SK-N-SH treated with all-trans-retinoic acid at 6 μM for 48 hours (cell line): ENCODE results near the gene A2M.

Source experiments
- TOX ChIP-seq: fragments of 250-450 bp; sonication (Bioruptor Pico); IDR thresholded peaks from 2 replicates; pipeline ENCODE4 v1.8.0; 2021; ENCODE audit warnings: mild to moderate bottlenecking, moderate library complexity, borderline replicate concordance
- ZNF70 ChIP-seq: fragments of 450-650 bp; formaldehyde crosslinking; IDR thresholded peaks from 2 replicates; pipeline ENCODE4 v1.5.0; 2020; ENCODE audit warnings: mild to moderate bottlenecking, moderate library complexity
- TF ChIP-seq, protein P1 (sequence below): fragments of 250-450 bp; sonication (Bioruptor Pico); IDR thresholded peaks from 2 replicates; pipeline ENCODE4 v1.8.0; 2020; ENCODE audit warnings: mild to moderate bottlenecking, moderate library complexity, borderline replicate concordance
- TF ChIP-seq, protein P2 (sequence below): fragments of 250-450 bp; sonication (Bioruptor Pico); IDR thresholded peaks from 2 replicates; pipeline ENCODE4 v1.5.1; 2021; ENCODE audit warnings: mild to moderate bottlenecking, moderate library complexity

DNA sequence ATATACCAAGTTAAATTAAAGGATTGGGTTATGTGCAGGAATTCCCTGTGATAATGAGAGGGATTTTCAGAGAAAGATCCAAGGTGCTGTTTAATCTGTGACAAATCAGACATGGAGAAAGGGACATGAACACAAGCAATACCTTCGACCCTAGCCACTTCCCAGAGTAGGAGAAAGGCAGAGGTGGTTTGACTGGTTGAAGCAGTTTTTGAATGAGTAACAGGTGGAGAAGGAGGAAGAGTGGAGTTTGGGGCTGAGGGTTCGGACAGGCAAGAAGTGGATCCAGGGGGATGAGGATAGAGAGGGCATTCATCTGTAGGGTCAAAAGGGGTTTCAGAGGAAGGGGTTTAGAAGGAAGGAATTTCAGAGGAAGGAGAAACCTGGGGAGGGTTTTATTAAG, 27.4 kb upstream of the A2M start:
- TF ChIP-seq, protein P1, sequence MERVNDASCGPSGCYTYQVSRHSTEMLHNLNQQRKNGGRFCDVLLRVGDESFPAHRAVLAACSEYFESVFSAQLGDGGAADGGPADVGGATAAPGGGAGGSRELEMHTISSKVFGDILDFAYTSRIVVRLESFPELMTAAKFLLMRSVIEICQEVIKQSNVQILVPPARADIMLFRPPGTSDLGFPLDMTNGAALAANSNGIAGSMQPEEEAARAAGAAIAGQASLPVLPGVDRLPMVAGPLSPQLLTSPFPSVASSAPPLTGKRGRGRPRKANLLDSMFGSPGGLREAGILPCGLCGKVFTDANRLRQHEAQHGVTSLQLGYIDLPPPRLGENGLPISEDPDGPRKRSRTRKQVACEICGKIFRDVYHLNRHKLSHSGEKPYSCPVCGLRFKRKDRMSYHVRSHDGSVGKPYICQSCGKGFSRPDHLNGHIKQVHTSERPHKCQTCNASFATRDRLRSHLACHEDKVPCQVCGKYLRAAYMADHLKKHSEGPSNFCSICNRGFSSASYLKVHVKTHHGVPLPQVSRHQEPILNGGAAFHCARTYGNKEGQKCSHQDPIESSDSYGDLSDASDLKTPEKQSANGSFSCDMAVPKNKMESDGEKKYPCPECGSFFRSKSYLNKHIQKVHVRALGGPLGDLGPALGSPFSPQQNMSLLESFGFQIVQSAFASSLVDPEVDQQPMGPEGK (CRISPR knock-in tag) = no peak
- TF ChIP-seq ZNF70 (CRISPR knock-in tag) (no peak), TOX (CRISPR knock-in tag) (no peak)
- TF ChIP-seq, protein P2, sequence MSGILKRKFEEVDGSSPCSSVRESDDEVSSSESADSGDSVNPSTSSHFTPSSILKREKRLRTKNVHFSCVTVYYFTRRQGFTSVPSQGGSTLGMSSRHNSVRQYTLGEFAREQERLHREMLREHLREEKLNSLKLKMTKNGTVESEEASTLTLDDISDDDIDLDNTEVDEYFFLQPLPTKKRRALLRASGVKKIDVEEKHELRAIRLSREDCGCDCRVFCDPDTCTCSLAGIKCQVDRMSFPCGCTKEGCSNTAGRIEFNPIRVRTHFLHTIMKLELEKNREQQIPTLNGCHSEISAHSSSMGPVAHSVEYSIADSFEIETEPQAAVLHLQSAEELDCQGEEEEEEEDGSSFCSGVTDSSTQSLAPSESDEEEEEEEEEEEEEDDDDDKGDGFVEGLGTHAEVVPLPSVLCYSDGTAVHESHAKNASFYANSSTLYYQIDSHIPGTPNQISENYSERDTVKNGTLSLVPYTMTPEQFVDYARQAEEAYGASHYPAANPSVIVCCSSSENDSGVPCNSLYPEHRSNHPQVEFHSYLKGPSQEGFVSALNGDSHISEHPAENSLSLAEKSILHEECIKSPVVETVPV (CRISPR knock-in tag) = no peak
